ENCODE measurements around the gene H2AZ1.
A peak's percentile ranks its signal among the peaks of the same experiment; 100 is the strongest.

The H2AZ1 gene

GRCh38 chr4:99979872-99980271 is 29.8 kb upstream of the H2AZ1 start:
- H3K4me3 ChIP-seq (ENCODE audit: control insufficient read depth, low read depth, low read length), result no peak overlapping the region
- DNase-seq (ENCODE audit: low read depth), result peak; percentile 15
- no peak for TF ChIP-seq CTCF (conservative IDR thresholded peaks at IDR 0.05; ENCODE audit: control insufficient read depth, insufficient read depth, low read depth, low read length)

GRCh38 chr4:99971453-99972111 is 21.5 kb upstream of the H2AZ1 start:
- no peak overlapping the region for H3K4me3 ChIP-seq (ENCODE audit: control insufficient read depth, low read depth, low read length)
- TF ChIP-seq CTCF (conservative IDR thresholded peaks at IDR 0.05; ENCODE audit: control insufficient read depth, insufficient read depth, low read depth, low read length), result no peak
- DNase-seq (ENCODE audit: low read depth), result no peak

- TF ChIP-seq CTCF (conservative IDR thresholded peaks at IDR 0.05; ENCODE audit: control insufficient read depth, insufficient read depth, low read depth, low read length), result no peak
- H3K4me3 ChIP-seq (ENCODE audit: control insufficient read depth, low read depth, low read length), result no peak overlapping the region
- DNase-seq (ENCODE audit: low read depth), result peak; percentile 79
These were observed 18.3 kb upstream of the H2AZ1 start for GRCh38 chr4:99968330-99968729.

GRCh38 chr4:99966692-99967091 is 16.6 kb upstream of the H2AZ1 start:
- no peak for TF ChIP-seq CTCF (conservative IDR thresholded peaks at IDR 0.05; ENCODE audit: control insufficient read depth, insufficient read depth, low read depth, low read length)
- H3K4me3 ChIP-seq (ENCODE audit: control insufficient read depth, low read depth, low read length), result no peak overlapping the region
- DNase-seq (ENCODE audit: low read depth), result peak; percentile 72

GRCh38 chr4:99965674-99966350 is 15.7 kb upstream of the H2AZ1 start:
- no peak overlapping the region for H3K4me3 ChIP-seq (ENCODE audit: control insufficient read depth, low read depth, low read length)
- no peak for DNase-seq (ENCODE audit: low read depth)

GRCh38 chr4:99965173-99965572 is 15.1 kb upstream of the H2AZ1 start:
- no peak for TF ChIP-seq CTCF (conservative IDR thresholded peaks at IDR 0.05; ENCODE audit: control insufficient read depth, insufficient read depth, low read depth, low read length)
- H3K4me3 ChIP-seq (ENCODE audit: control insufficient read depth, low read depth, low read length), result no peak overlapping the region
- no peak for DNase-seq (ENCODE audit: low read depth)

More at GRCh38 chr4:99965674-99966350, 15.7 kb upstream of the H2AZ1 start:
- no peak for TF ChIP-seq CTCF (conservative IDR thresholded peaks at IDR 0.05; ENCODE audit: control insufficient read depth, insufficient read depth, low read depth, low read length)

All from fibroblast of mammary gland (primary cell).